Endothelial cell of umbilical vein (primary cell): ENCODE data around the gene NCL.

Source experiments
- CTCF ChIP-seq, 2 donors: IDR thresholded peaks; 1 replicate in 1 of 2; 2 replicates in 1 of 2; pipeline ENCODE4 v1.5.1; 2011; ENCODE audit warnings: low read length in 2 of 2, mild to moderate bottlenecking in 2 of 2, moderate library complexity in 2 of 2, control low read depth in 1 of 2, inconsistent platforms in 1 of 2, low read depth in 1 of 2; ENCODE audit not compliant: insufficient read depth in 1 of 2; ENCODE audit errors: extremely low read depth in 1 of 2
- JUN ChIP-seq: IDR thresholded peaks from 2 replicates; pipeline ENCODE4 v1.6.1; 2011; ENCODE audit warnings: borderline replicate concordance, low read depth; ENCODE audit not compliant: insufficient read length, insufficient read depth

DNA sequence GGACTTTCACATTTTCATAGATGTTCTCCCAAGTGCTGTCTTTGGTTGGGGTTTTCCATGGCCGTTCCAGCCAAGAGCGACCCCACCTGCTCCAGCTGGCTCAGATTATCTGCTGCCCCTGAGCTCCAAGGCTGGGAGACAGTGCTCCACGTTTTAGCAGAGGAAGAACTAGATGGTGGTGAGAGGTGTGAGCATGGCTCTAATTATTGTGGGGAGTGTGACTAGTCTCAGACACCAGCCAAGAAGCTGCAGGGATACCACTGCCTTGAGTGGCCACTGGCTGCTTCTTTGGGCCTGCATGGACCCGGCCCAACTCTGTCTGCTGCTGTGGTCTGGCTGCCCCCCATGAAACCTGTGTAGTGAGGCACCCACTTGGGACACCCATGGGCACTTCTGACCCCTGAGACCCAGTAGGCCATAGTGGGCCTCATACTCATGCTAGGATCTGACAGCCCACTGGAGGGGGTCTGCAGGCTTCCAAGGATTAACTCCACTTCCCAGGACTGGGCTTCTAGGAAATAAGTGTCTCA lies 2.8 kb upstream of the NCL start:
- no peak for TF ChIP-seq CTCF (IDR thresholded peaks at IDR 0.05; ENCODE audit: extremely low read depth in 1 of 2, insufficient read depth in 1 of 2, low read depth in 1 of 2, low read length in 2 of 2)
- no peak for TF ChIP-seq JUN
